H9 (cell line): ENCODE results near the gene TRMT6. TPM values are rescaled to one million over a fixed set of nuclear protein-coding genes. Genes with fewer than 3 reads are reported as not detected.

ENCODE experiments used
- DNase-seq: peaks from one replicate; pipeline ENCODE4 v3.0.0-alpha.2; 2017
- H2AFZ ChIP-seq: one replicate; pipeline ENCODE4 v1.6.1; 2013; ENCODE audit warnings: mild to moderate bottlenecking, low read length, control low read depth, moderate library complexity
- H2AK5ac ChIP-seq: 2 replicates; pipeline ENCODE4 v1.6.1; 2013; ENCODE audit warnings: low read length, control low read depth, mixed read lengths; ENCODE audit not compliant: insufficient read length
- H2BK120ac ChIP-seq: one replicate; pipeline ENCODE4 v1.6.1; 2013; ENCODE audit warnings: low read depth, mild to moderate bottlenecking, low read length, control low read depth, inconsistent platforms; ENCODE audit not compliant: poor library complexity, severe bottlenecking
- H2BK12ac ChIP-seq: 2 replicates; pipeline ENCODE4 v1.6.1; 2013; ENCODE audit warnings: low read length, control low read depth, mixed read lengths, low read depth; ENCODE audit not compliant: insufficient read length
- H2BK15ac ChIP-seq: 2 replicates; pipeline ENCODE4 v1.6.1; 2013; ENCODE audit warnings: low read depth, low read length, control low read depth
- H2BK20ac ChIP-seq: one replicate; pipeline ENCODE4 v1.6.1; 2013; ENCODE audit warnings: low read depth, mild to moderate bottlenecking, low read length, control low read depth, inconsistent platforms; ENCODE audit not compliant: poor library complexity, severe bottlenecking
- H2BK5ac ChIP-seq: 2 replicates; pipeline ENCODE4 v1.6.1; 2013; ENCODE audit warnings: low read length, control low read depth, mixed read lengths; ENCODE audit not compliant: insufficient read length
- H3K14ac ChIP-seq: 2 replicates; pipeline ENCODE4 v1.6.1; 2013; ENCODE audit warnings: low read length, control low read depth; ENCODE audit not compliant: insufficient read depth
- H3K18ac ChIP-seq: 2 replicates; pipeline ENCODE4 v1.6.1; 2013; ENCODE audit warnings: low read depth, mild to moderate bottlenecking, mixed read lengths, low read length, control low read depth; ENCODE audit not compliant: insufficient read length
- H3K23ac ChIP-seq: 2 replicates; pipeline ENCODE4 v1.6.1; 2013; ENCODE audit warnings: low read length, control low read depth, mixed read lengths, low read depth; ENCODE audit not compliant: insufficient read length
- H3K23me2 ChIP-seq: 2 replicates; pipeline ENCODE4 v1.6.1; 2013; ENCODE audit warnings: low read depth, mild to moderate bottlenecking, mixed read lengths, low read length, control low read depth; ENCODE audit not compliant: insufficient read length, poor library complexity, severe bottlenecking
- H3K27ac ChIP-seq: 2 replicates; pipeline ENCODE4 v1.5.1; 2013; ENCODE audit warnings: low read length, control low read depth, mixed read lengths, low read depth; ENCODE audit not compliant: insufficient read length
- H3K27me3 ChIP-seq: 2 replicates; pipeline ENCODE4 v1.6.1; 2013; ENCODE audit warnings: low read length, control low read depth, inconsistent platforms; ENCODE audit not compliant: insufficient read depth
- H3K4ac ChIP-seq: 2 replicates; pipeline ENCODE4 v1.6.1; 2013; ENCODE audit warnings: low read depth, mild to moderate bottlenecking, control low read depth, inconsistent platforms, low read length, moderate library complexity
- H3K4me1 ChIP-seq: 2 replicates; pipeline ENCODE4 v1.6.1; 2013; ENCODE audit warnings: low read length, control low read depth, inconsistent platforms; ENCODE audit not compliant: insufficient read depth
- H3K4me2 ChIP-seq: 2 replicates; pipeline ENCODE4 v1.6.1; 2013; ENCODE audit warnings: low read length, control low read depth, mixed read lengths; ENCODE audit not compliant: insufficient read length, insufficient read depth
- H3K56ac ChIP-seq: 2 replicates; pipeline ENCODE4 v1.6.1; 2013; ENCODE audit warnings: low read depth, mild to moderate bottlenecking, mixed read lengths, low read length, control low read depth; ENCODE audit not compliant: insufficient read length
- H3K79me1 ChIP-seq: 2 replicates; pipeline ENCODE4 v1.6.1; 2013; ENCODE audit warnings: low read depth, mild to moderate bottlenecking, moderate library complexity, low read length, control low read depth, inconsistent platforms; ENCODE audit not compliant: insufficient read depth, poor library complexity, severe bottlenecking
- H3K79me2 ChIP-seq: 2 replicates; pipeline ENCODE4 v1.6.1; 2013; ENCODE audit warnings: low read length, control low read depth, inconsistent platforms; ENCODE audit not compliant: insufficient read depth
- H3K9ac ChIP-seq: 2 replicates; pipeline ENCODE4 v1.6.1; 2013; ENCODE audit warnings: low read length, control low read depth, mixed read lengths; ENCODE audit not compliant: insufficient read length; ENCODE audit errors: extremely low read depth
- H3K9me3 ChIP-seq: one replicate; pipeline ENCODE4 v1.6.1; 2013; ENCODE audit warnings: low read depth, low read length, inconsistent platforms; ENCODE audit not compliant: control insufficient read depth
- H3T11ph ChIP-seq: one replicate; pipeline ENCODE4 v1.6.1; 2013; ENCODE audit warnings: mild to moderate bottlenecking, low read length, control low read depth, inconsistent platforms
- H4K20me1 ChIP-seq: one replicate; pipeline ENCODE4 v1.6.1; 2013; ENCODE audit not compliant: control insufficient read depth, insufficient read length, insufficient read depth
- H4K5ac ChIP-seq: 2 replicates; pipeline ENCODE4 v1.6.1; 2013; ENCODE audit warnings: low read depth, mild to moderate bottlenecking, mixed read lengths, low read length, control low read depth; ENCODE audit not compliant: insufficient read length
- H4K8ac ChIP-seq: replicated peaks from 2 replicates; pipeline ENCODE4 v1.6.1; 2013; ENCODE audit warnings: low read length, control low read depth, mixed read lengths, low read depth; ENCODE audit not compliant: insufficient read length
- H4K91ac ChIP-seq: 2 replicates; pipeline ENCODE4 v1.6.1; 2013; ENCODE audit warnings: low read depth, mild to moderate bottlenecking, moderate library complexity, mixed read lengths, low read length, control low read depth; ENCODE audit not compliant: insufficient read length
- H3K27ac Mint-ChIP-seq, 3 experiments: 2 replicates in 2 of 3; 3 replicates in 1 of 3; pipeline ENCODE4 v1.8.0; 2020 to 2021; ENCODE audit warnings: mixed read lengths in 3 of 3, mild to moderate bottlenecking in 1 of 3, moderate library complexity in 1 of 3
- H3K27me3 Mint-ChIP-seq: 2 replicates; pipeline ENCODE4 v1.8.0; 2021; ENCODE audit warnings: low read depth, mild to moderate bottlenecking, moderate library complexity, mixed read lengths
- H3K36me3 Mint-ChIP-seq, 3 experiments: 2 replicates in 2 of 3; 3 replicates in 1 of 3; pipeline ENCODE4 v1.8.0; 2020 to 2021; ENCODE audit warnings: low read depth in 3 of 3, mixed read lengths in 3 of 3; ENCODE audit not compliant: insufficient read depth in 1 of 3
- H3K4me1 Mint-ChIP-seq, 2 experiments: 2 replicates each; pipeline ENCODE4 v1.8.0; 2020; ENCODE audit warnings: mixed read lengths in 2 of 2
- H3K4me3 Mint-ChIP-seq, 2 experiments: 2 replicates in 1 of 2; 3 replicates in 1 of 2; pipeline ENCODE4 v1.8.0; 2020 to 2021; ENCODE audit warnings: mild to moderate bottlenecking in 2 of 2, mixed read lengths in 2 of 2, moderate library complexity in 1 of 2
- H3K9me3 Mint-ChIP-seq, 2 experiments: 2 replicates in 1 of 2; 3 replicates in 1 of 2; pipeline ENCODE4 v1.8.0; 2020; ENCODE audit warnings: mild to moderate bottlenecking in 2 of 2, mixed read lengths in 2 of 2, moderate library complexity in 1 of 2
- CTCF ChIP-seq: fragments of 200-600 bp; sonication (generic); conservative IDR thresholded peaks from 3 replicates; pipeline ENCODE4 v1.8.0; 2021; ENCODE audit warnings: antibody characterized with exemption, mild to moderate bottlenecking
- WGBS: extraction: QIAGEN DNeasy Blood & Tissue Kit; methylation state at CpG from one replicate; pipeline ENCODE4 v1.1.7; 2013; ENCODE audit warnings: missing lambda C conversion rate, low lambda C conversion rate, mixed read lengths; ENCODE audit not compliant: insufficient read length; ENCODE audit errors: extremely low coverage; 5-methylcytosine and 5-hydroxymethylcytosine counted together
- total RNA-seq: library from RNA; stranded (reverse); gene quantifications from 2 replicates; pipeline ENCODE4 v1.2.1, GENCODE V29; 2021

The TRMT6 gene
- total RNA-seq, 1 experiment from 2014 or later, result 34.4 TPM

GRCh38 chr20:5970381-5970780 is 20.0 kb upstream of the TRMT6 start:
- Histone ChIP-seq H4K20me1 (no peaks in the 10 kb centered on the region), H3K23me2 (no peaks in the 10 kb centered on the region), H3K4me2 (no peak overlapping the region), H2BK5ac (no peak overlapping the region), H3K4me1 (no peaks in the 10 kb centered on the region), H2AK5ac (no peak overlapping the region), H2BK12ac (no peak overlapping the region), H4K5ac (no peak overlapping the region), H3K56ac (no peak overlapping the region), H3K4ac (no peak overlapping the region), H3K9ac (no peak overlapping the region), H3K23ac (no peak overlapping the region), H3K79me1 (no peaks in the 10 kb centered on the region), H2BK120ac (no peak overlapping the region), H3K14ac (no peak overlapping the region), H2BK15ac (no peak overlapping the region), H3K27me3 (peaks cover 18% of the 10 kb centered on the region; the same call in 1 of the 2 replicates), H3K9me3 (no peaks in the 10 kb centered on the region), H2BK20ac (no peak overlapping the region), H4K91ac (no peak overlapping the region), H2AFZ (no peak overlapping the region), H3K27ac (no peak overlapping the region), H4K8ac (no peak overlapping the region), H3T11ph (no peak overlapping the region), H3K18ac (no peak overlapping the region), H3K79me2 (no peaks in the 10 kb centered on the region)
- H3K36me3 Mint-ChIP-seq, result peaks cover 32 to 81% (median 65%) of the 10 kb centered on the region in 3 experiments
- no peak overlapping the region for H3K27ac Mint-ChIP-seq
- TF ChIP-seq CTCF, result no peak
- WGBS, result no CpG with 5 or more reads among the region's 2 CpGs
- H3K27me3 Mint-ChIP-seq, result peaks cover 80% of the 10 kb centered on the region
- no peak for DNase-seq
- H3K9me3 Mint-ChIP-seq, result no peaks in the 10 kb centered on the region
- H3K4me1 Mint-ChIP-seq, result peaks cover 19 to 22% of the 10 kb centered on the region in 2 experiments
- H3K4me3 Mint-ChIP-seq, result no peak overlapping the region
